ENCODE measurements around the gene EPHA6. TPM values are rescaled to one million over a fixed set of nuclear protein-coding genes. Genes with fewer than 3 reads are reported as not detected.

Gene EPHA6
- total and polyA plus RNA-seq, 2 donors (not counting 1 experiment from before 2014, with no cell fraction given), result not detected

- Mint-ChIP-seq H3K27me3 (no peaks in the 10 kb centered on the region), H3K4me3 (no peak overlapping the region), H3K4me1 (no peaks in the 10 kb centered on the region), H3K27ac (no peak overlapping the region), H3K9me3 (ENCODE audit: insufficient read depth) (peaks cover 2% of the 10 kb centered on the region)
- Histone ChIP-seq H2AFZ (ENCODE audit: insufficient read depth, low read depth, low read length, poor library complexity, severe bottlenecking) (no peak overlapping the region), H3K9me3 (ENCODE audit: control extremely low read depth in 1 of 3, control insufficient read depth in 2 of 3, insufficient read depth in 1 of 3, low read length in 2 of 3) (no peaks in the 10 kb centered on the region), H3K4me3 (ENCODE audit: control extremely low read depth in 1 of 5, extremely low read depth in 1 of 5, insufficient read depth in 1 of 5, low read depth in 2 of 5, low read length in 4 of 5) (no peak overlapping the region), H3K27me3 (replicated peaks in 1 of 4; ENCODE audit: control extremely low read depth in 1 of 4, control insufficient read depth in 3 of 4, insufficient read depth in 4 of 4, low read length in 3 of 4) (no peaks in the 10 kb centered on the region), H3K4me1 (ENCODE audit: control insufficient read depth in 2 of 2, insufficient read depth in 2 of 2, low read length in 2 of 2) (no peaks in the 10 kb centered on the region), H3K27ac (ENCODE audit: low read length in 2 of 2) (no peak overlapping the region), H3K4me2 (replicated peaks; ENCODE audit: low read depth, low read length, poor library complexity, severe bottlenecking) (no peak overlapping the region), H3K36me3 (replicated peaks in 1 of 2; ENCODE audit: control extremely low read depth in 1 of 2, control insufficient read depth in 1 of 2, extremely low read depth in 1 of 2, insufficient read depth in 2 of 2, low read length in 1 of 2) (no peaks in the 10 kb centered on the region), H3K9ac (ENCODE audit: low read length) (no peak overlapping the region), H3K79me2 (ENCODE audit: control insufficient read depth, insufficient read depth, low read length) (no peaks in the 10 kb centered on the region), H4K20me1 (ENCODE audit: control insufficient read depth, insufficient read depth, low read length, poor library complexity, severe bottlenecking) (no peaks in the 10 kb centered on the region)
- ATAC-seq (ENCODE audit: low read depth) (no peak), DNase-seq (no peak)
- WGBS (ENCODE audit: insufficient coverage), result no CpG with 5 or more reads among the region's 4 CpGs
- ChIA-PET POLR2A (no interaction called here), CTCF (no interaction called here)
- intact Hi-C loops (cut with micrococcal nuclease), result no loop called here
- TF ChIP-seq CTCF (IDR thresholded peaks at IDR 0.05) (no peak), EZH2 (IDR thresholded peaks at IDR 0.05; ENCODE audit: borderline replicate concordance, insufficient read depth, low read depth, low read length, poor library complexity, severe bottlenecking) (no peak)
Observed at GRCh38 chr3:96958856-96959255, 144.5 kb downstream of the EPHA6 start.

- no peak for TF ChIP-seq CTCF (IDR thresholded peaks at IDR 0.05)
- TF ChIP-seq EZH2 (IDR thresholded peaks at IDR 0.05; ENCODE audit: borderline replicate concordance, insufficient read depth, low read depth, low read length, poor library complexity, severe bottlenecking), result no peak
- Histone ChIP-seq H3K4me3 (ENCODE audit: control extremely low read depth in 1 of 5, extremely low read depth in 1 of 5, insufficient read depth in 1 of 5, low read depth in 2 of 5, low read length in 4 of 5) (no peak overlapping the region), H3K4me2 (replicated peaks; ENCODE audit: low read depth, low read length, poor library complexity, severe bottlenecking) (no peak overlapping the region), H4K20me1 (ENCODE audit: control insufficient read depth, insufficient read depth, low read length, poor library complexity, severe bottlenecking) (no peaks in the 10 kb centered on the region), H3K27ac (ENCODE audit: low read length in 2 of 2) (no peak overlapping the region), H3K79me2 (ENCODE audit: control insufficient read depth, insufficient read depth, low read length) (no peaks in the 10 kb centered on the region), H3K9ac (ENCODE audit: low read length) (no peak overlapping the region), H3K27me3 (replicated peaks in 1 of 4; ENCODE audit: control extremely low read depth in 1 of 4, control insufficient read depth in 3 of 4, insufficient read depth in 4 of 4, low read length in 3 of 4) (no peaks in the 10 kb centered on the region), H3K4me1 (ENCODE audit: control insufficient read depth in 2 of 2, insufficient read depth in 2 of 2, low read length in 2 of 2) (no peaks in the 10 kb centered on the region), H3K9me3 (ENCODE audit: control extremely low read depth in 1 of 3, control insufficient read depth in 2 of 3, insufficient read depth in 1 of 3, low read length in 2 of 3) (no peaks in the 10 kb centered on the region), H2AFZ (ENCODE audit: insufficient read depth, low read depth, low read length, poor library complexity, severe bottlenecking) (no peak overlapping the region), H3K36me3 (replicated peaks in 1 of 2; ENCODE audit: control extremely low read depth in 1 of 2, control insufficient read depth in 1 of 2, extremely low read depth in 1 of 2, insufficient read depth in 2 of 2, low read length in 1 of 2) (no peaks in the 10 kb centered on the region)
- WGBS (ENCODE audit: insufficient coverage), result no CpG with 5 or more reads among the region's 1 CpG
- ATAC-seq (ENCODE audit: low read depth) (no peak), DNase-seq (no peak)
- H3K27me3 Mint-ChIP-seq, result no peaks in the 10 kb centered on the region
- peaks cover 2% of the 10 kb centered on the region for H3K9me3 Mint-ChIP-seq (ENCODE audit: insufficient read depth)
- intact Hi-C loops (cut with micrococcal nuclease), result no loop called here
- H3K27ac Mint-ChIP-seq, result no peak overlapping the region
- ChIA-PET CTCF (no interaction called here), POLR2A (no interaction called here)
- H3K4me1 Mint-ChIP-seq, result no peaks in the 10 kb centered on the region
- H3K4me3 Mint-ChIP-seq, result no peak overlapping the region
Observed at GRCh38 chr3:96959474-96959873, 145.1 kb downstream of the EPHA6 start.

Measured in B cell (primary cell).